T-helper 1 cell treated with Interleukin-12 subunit alpha and Interleukin-12 subunit beta and Interleukin-4 antibody, amounts not matched to agents 30 μg/mL and 1 μg/mL, for 36 hours (primary cell): ENCODE data around the gene CHRNG.
A peak's percentile ranks its signal among the peaks of the same experiment; 100 is the strongest.

ENCODE experiments used
- H3K27ac Mint-ChIP-seq: one replicate; pipeline ENCODE4 v1.8.0; 2021; ENCODE audit warnings: mild to moderate bottlenecking, mixed read lengths
- H3K27me3 Mint-ChIP-seq: one replicate; pipeline ENCODE4 v1.8.0; 2021; ENCODE audit warnings: low read depth, mixed read lengths
- H3K36me3 Mint-ChIP-seq: one replicate; pipeline ENCODE4 v1.8.0; 2021; ENCODE audit warnings: low read depth, mixed read lengths
- H3K4me1 Mint-ChIP-seq: one replicate; pipeline ENCODE4 v1.8.0; 2021; ENCODE audit warnings: low read depth, mixed read lengths
- H3K4me3 Mint-ChIP-seq: one replicate; pipeline ENCODE4 v1.8.0; 2021; ENCODE audit warnings: mild to moderate bottlenecking, moderate library complexity, mixed read lengths
- H3K9me3 Mint-ChIP-seq: one replicate; pipeline ENCODE4 v1.8.0; 2021; ENCODE audit warnings: mixed read lengths

Gene CHRNG

GRCh38 chr2:232580648-232580981 is 41.1 kb downstream of the CHRNG start:
- H3K36me3 Mint-ChIP-seq: peaks cover 21% of the 10 kb centered on the region

GRCh38 chr2:232581725-232582124 is 42.2 kb downstream of the CHRNG start:
- H3K4me3 Mint-ChIP-seq: no peak overlapping the region
- no peak overlapping the region for H3K27ac Mint-ChIP-seq

More at GRCh38 chr2:232580648-232580981, 41.1 kb downstream of the CHRNG start:
- H3K27ac Mint-ChIP-seq: no peak overlapping the region
- H3K4me1 Mint-ChIP-seq: peaks cover 10% of the 10 kb centered on the region
- H3K9me3 Mint-ChIP-seq: no peaks in the 10 kb centered on the region
- no peaks in the 10 kb centered on the region for H3K27me3 Mint-ChIP-seq
- no peak overlapping the region for H3K4me3 Mint-ChIP-seq

GRCh38 chr2:232584238-232584637 is 44.7 kb downstream of the CHRNG start:
- Mint-ChIP-seq H3K27me3 (no peaks in the 10 kb centered on the region), H3K36me3 (peaks cover 15% of the 10 kb centered on the region), H3K27ac (no peak overlapping the region), H3K4me1 (peaks cover 10% of the 10 kb centered on the region), H3K4me3 (no peak overlapping the region), H3K9me3 (no peaks in the 10 kb centered on the region)

More at GRCh38 chr2:232581725-232582124, 42.2 kb downstream of the CHRNG start:
- no peaks in the 10 kb centered on the region for H3K27me3 Mint-ChIP-seq
- no peaks in the 10 kb centered on the region for H3K9me3 Mint-ChIP-seq
- H3K4me1 Mint-ChIP-seq: peaks cover 10% of the 10 kb centered on the region
- H3K36me3 Mint-ChIP-seq: peaks cover 19% of the 10 kb centered on the region

GRCh38 chr2:232586943-232587505 is 47.5 kb downstream of the CHRNG start:
- H3K4me3 Mint-ChIP-seq: no peak overlapping the region
- H3K36me3 Mint-ChIP-seq: peaks cover 11% of the 10 kb centered on the region
- H3K27me3 Mint-ChIP-seq: no peaks in the 10 kb centered on the region
- H3K9me3 Mint-ChIP-seq: no peaks in the 10 kb centered on the region
- no peak overlapping the region for H3K27ac Mint-ChIP-seq
- no peaks in the 10 kb centered on the region for H3K4me1 Mint-ChIP-seq

GRCh38 chr2:232587512-232587911 is 48.0 kb downstream of the CHRNG start:
- Mint-ChIP-seq H3K27me3 (no peaks in the 10 kb centered on the region), H3K27ac (no peak overlapping the region), H3K9me3 (no peaks in the 10 kb centered on the region), H3K4me1 (no peaks in the 10 kb centered on the region), H3K4me3 (no peak overlapping the region), H3K36me3 (peaks cover 7% of the 10 kb centered on the region)

- Mint-ChIP-seq H3K4me1 (peaks cover 3% of the 10 kb centered on the region), H3K4me3 (no peak overlapping the region), H3K27ac (no peak overlapping the region), H3K9me3 (no peaks in the 10 kb centered on the region), H3K36me3 (peaks cover 5% of the 10 kb centered on the region), H3K27me3 (no peaks in the 10 kb centered on the region)
These were observed 48.5 kb downstream of the CHRNG start for GRCh38 chr2:232588031-232588430.

GRCh38 chr2:232588680-232589585 is 49.4 kb downstream of the CHRNG start:
- H3K27me3 Mint-ChIP-seq: no peaks in the 10 kb centered on the region
- H3K27ac Mint-ChIP-seq: no peak overlapping the region
- peaks cover 1% of the 10 kb centered on the region for H3K36me3 Mint-ChIP-seq
- peaks cover 8% of the 10 kb centered on the region for H3K4me1 Mint-ChIP-seq
- no peaks in the 10 kb centered on the region for H3K9me3 Mint-ChIP-seq
- H3K4me3 Mint-ChIP-seq: no peak overlapping the region

GRCh38 chr2:232592772-232593395 is 53.4 kb downstream of the CHRNG start:
- peak overlapping the region; percentile 15 for H3K27ac Mint-ChIP-seq
- H3K4me3 Mint-ChIP-seq: no peak overlapping the region
- no peaks in the 10 kb centered on the region for H3K27me3 Mint-ChIP-seq
- peaks cover 8% of the 10 kb centered on the region for H3K4me1 Mint-ChIP-seq
- H3K36me3 Mint-ChIP-seq: no peaks in the 10 kb centered on the region
- H3K9me3 Mint-ChIP-seq: no peaks in the 10 kb centered on the region

GRCh38 chr2:232593982-232594381 is 54.5 kb downstream of the CHRNG start:
- H3K27ac Mint-ChIP-seq: no peak overlapping the region
- H3K9me3 Mint-ChIP-seq: no peaks in the 10 kb centered on the region
- no peak overlapping the region for H3K4me3 Mint-ChIP-seq
- no peaks in the 10 kb centered on the region for H3K36me3 Mint-ChIP-seq
- H3K27me3 Mint-ChIP-seq: no peaks in the 10 kb centered on the region
- peaks cover 8% of the 10 kb centered on the region for H3K4me1 Mint-ChIP-seq
